NCI-H345 (cell line): ENCODE data around the gene C1orf35.

Experiments
- DNase-seq: peaks from one replicate; lab custom pipeline; 2025; lab: John Stamatoyannopoulos, UW

The C1orf35 gene

GRCh38 chr1:228109073-228109961 lies 6.2 kb upstream of the C1orf35 start, which contains the start of gene MRPL55:
Gene MRPL55, minus strand, starts transcription at chr1:228109299. Its CDS starts 1,039 bp downstream, at chr1:228108260.
- DNase-seq = peak; percentile 97

- DNase-seq = no peak
These were observed 5.6 kb upstream of the C1orf35 start for GRCh38 chr1:228108742-228109072.

GRCh38 chr1:228108055-228108690 lies 5.0 kb upstream of the C1orf35 start:
- DNase-seq = no peak

GRCh38 chr1:228107636-228108035 lies 4.5 kb upstream of the C1orf35 start:
- no peak for DNase-seq

GRCh38 chr1:228106800-228107054 lies 3.6 kb upstream of the C1orf35 start:
- no peak for DNase-seq

GRCh38 chr1:228105996-228106799 lies 3.1 kb upstream of the C1orf35 start:
- no peak for DNase-seq

GRCh38 chr1:228105270-228105995 lies 2.3 kb upstream of the C1orf35 start:
- DNase-seq = no peak

GRCh38 chr1:228104526-228105269 lies 1.6 kb upstream of the C1orf35 start:
- DNase-seq = no peak

- DNase-seq = peak; percentile 43
These were observed 933 bp downstream of the C1orf35 start for GRCh38 chr1:228101994-228102790.

- no peak for DNase-seq
These were observed 1.5 kb downstream of the C1orf35 start for GRCh38 chr1:228101614-228101993.

GRCh38 chr1:228100822-228101613 lies 2.1 kb downstream of the C1orf35 start:
- no peak for DNase-seq

- DNase-seq = no peak
These were observed 3.8 kb downstream of the C1orf35 start for GRCh38 chr1:228099331-228099732.

GRCh38 chr1:228098323-228098931 lies 4.7 kb downstream of the C1orf35 start:
- no peak for DNase-seq

GRCh38 chr1:228097333-228098081 lies 5.6 kb downstream of the C1orf35 start:
- DNase-seq = no peak

GRCh38 chr1:228096416-228097332 lies 6.5 kb downstream of the C1orf35 start:
- no peak for DNase-seq

GRCh38 chr1:228095938-228096337 lies 7.2 kb downstream of the C1orf35 start:
- DNase-seq = no peak

GRCh38 chr1:228095161-228095560 lies 8.0 kb downstream of the C1orf35 start:
- DNase-seq = no peak
